Activated CD8-positive, alpha-beta memory T cell treated with anti-CD3 and anti-CD28 coated beads, Interleukin-2, amount 50 U/mL, for 48 hours (primary cell): ENCODE data around the gene PPFIA3.
A peak's percentile ranks its signal among the peaks of the same experiment; 100 is the strongest.

Experiments used
- DNase-seq: peaks from one replicate; pipeline ENCODE4 v3.0.0-alpha.2; 2020

The PPFIA3 gene

DNA sequence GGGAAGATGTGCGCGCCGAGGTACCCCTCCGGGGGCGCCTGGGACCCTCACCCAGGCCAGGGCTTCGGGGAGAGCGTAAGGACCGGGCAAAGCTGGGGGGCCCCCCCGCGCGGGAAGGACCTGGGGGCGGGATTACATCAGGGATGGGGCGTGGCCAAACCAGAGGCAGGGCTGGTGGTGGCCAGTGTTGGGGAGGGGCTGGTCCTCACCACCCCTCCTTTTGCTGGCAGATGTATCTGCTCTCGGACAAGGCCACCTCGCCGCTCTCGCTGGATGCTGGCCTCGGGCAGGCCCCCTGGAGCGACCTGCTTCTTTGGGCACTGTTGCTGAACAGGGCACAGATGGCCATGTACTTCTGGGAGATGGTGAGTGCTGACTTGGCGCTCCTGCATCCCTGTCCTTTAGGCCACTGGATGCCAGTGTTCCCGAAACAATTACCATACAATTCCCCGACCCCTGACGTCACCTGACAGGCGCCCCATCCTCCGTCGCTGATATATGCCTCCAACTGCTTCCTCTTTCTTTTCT, 63.6 kb downstream of the PPFIA3 start:
- DNase-seq = no peak

DNA sequence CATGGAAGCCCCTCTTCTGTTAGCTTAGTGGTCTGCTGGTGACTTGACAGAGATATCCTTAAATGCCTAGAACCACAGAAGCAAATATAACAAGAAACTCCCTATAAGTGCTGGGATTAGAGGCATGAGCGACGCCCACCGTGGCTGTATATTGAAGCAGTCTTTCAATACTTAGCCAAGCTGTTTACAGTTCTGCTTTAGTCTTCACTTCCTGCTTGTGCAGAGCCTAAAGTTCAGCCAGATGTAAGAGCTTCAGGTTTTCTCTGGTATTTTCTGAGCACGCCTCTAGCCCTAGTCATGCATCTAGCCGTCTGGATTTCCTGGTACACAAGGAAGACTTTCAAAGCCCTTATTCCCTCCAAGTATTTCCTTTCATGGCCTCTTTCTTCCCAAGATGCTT, 66.8 kb downstream of the PPFIA3 start:
- DNase-seq = no peak

DNA sequence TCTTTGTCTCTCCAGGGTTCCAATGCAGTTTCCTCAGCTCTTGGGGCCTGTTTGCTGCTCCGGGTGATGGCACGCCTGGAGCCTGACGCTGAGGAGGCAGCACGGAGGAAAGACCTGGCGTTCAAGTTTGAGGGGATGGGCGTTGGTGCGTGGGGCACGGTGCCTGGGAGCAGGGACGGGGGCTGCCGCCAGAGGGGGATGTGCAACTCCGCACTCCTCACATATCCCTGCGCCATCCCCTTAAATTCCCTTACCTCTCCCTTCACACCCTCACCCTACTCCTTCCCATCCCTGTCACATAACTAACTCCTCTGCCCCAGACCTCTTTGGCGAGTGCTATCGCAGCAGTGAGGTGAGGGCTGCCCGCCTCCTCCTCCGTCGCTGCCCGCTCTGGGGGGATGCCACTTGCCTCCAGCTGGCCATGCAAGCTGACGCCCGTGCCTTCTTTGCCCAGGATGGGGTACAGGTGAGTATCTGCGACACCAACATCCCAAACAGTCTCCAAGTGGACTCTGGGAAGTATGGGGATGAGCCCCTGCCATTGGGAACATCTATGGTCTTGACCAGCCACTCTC, 69.4 kb downstream of the PPFIA3 start:
- no peak for DNase-seq

DNA sequence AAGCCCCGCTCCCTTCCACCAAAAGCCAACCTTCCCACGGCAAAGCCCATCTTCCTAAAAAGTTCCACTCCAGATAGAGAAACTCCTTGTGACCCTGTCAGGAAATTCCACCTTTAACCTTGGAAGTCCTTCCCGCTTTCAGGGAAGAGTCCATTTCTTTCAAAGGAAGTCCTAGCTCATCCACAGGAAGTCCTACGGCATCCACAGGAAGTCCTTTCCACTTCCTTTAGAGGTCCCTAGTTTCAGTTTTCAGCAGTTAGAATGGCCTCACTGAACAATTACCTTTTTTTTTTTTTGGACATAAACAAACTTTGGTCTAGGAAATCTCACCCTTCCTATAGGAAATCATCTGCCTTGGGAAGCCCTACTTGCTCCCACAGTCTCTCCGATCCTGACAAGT, 69.9 kb downstream of the PPFIA3 start:
- no peak for DNase-seq

DNA sequence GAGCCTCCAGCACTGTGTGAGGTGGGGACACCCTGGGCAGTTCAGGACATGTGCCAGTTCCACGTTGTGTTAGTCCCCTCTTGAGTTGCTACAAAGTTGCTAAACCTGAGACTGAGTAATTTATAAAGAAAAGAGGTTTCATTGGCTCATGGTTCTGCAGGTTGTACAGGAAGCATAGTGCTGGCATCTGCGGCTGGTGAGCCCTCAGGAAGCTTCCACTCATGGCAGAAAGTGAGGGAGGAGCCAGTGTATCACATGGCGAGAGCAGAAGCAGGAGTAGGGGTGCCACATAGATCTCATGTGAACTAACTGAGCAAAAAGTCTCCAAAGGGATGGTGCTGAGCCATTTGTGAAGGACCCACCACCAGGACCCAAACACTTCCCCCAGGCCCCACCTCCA, 71.4 kb downstream of the PPFIA3 start:
- DNase-seq = no peak

DNA sequence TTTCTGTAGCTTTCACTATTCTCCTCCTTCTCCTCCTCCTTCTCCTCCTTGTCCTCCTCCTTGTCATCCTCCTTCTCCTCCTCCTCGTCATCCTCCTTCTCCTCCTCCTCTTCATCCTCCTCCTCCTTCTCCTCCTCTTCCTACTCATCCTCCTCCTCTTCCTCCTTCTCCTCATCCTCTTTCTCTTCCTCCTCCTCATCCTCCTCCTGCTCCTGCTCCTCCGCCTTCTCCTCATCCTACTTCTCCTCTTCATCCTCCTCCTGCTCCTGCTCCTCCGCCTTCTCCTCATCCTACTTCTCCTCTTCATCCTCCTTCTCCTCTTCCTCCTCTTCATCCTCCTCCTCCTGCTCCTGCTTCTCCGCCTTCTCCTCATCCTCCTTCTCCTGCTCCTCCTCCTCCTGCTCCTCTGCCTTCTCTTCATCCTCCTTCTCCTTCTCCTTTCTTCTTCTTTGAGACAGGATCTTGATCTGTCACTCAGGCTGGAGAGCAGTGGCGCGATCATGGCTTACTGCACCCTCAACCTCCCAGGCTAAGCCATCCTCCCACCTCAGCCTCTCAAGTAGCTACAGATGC, 74.6 kb downstream of the PPFIA3 start:
- no peak for DNase-seq

DNA sequence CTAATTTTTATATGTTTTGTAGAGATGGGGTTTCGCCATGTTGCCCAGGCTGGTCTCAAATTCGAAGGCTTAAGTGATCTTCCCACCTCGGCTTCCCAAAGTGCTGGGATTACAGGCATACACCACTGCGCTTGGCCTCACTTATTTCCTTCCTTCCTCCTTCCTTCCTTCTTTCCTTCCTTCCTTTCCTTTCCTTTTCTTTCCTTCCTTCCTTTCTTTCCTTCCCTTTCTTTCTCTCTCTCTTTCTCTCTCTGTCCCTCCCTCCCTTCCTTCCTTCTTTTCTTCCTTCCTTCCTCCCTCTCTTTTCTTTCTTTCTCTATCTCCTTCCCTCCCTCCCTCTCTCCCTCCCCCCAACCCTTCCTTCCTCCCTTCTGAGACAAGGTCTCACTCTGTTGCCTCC, 75.1 kb downstream of the PPFIA3 start:
- DNase-seq = no peak

DNA sequence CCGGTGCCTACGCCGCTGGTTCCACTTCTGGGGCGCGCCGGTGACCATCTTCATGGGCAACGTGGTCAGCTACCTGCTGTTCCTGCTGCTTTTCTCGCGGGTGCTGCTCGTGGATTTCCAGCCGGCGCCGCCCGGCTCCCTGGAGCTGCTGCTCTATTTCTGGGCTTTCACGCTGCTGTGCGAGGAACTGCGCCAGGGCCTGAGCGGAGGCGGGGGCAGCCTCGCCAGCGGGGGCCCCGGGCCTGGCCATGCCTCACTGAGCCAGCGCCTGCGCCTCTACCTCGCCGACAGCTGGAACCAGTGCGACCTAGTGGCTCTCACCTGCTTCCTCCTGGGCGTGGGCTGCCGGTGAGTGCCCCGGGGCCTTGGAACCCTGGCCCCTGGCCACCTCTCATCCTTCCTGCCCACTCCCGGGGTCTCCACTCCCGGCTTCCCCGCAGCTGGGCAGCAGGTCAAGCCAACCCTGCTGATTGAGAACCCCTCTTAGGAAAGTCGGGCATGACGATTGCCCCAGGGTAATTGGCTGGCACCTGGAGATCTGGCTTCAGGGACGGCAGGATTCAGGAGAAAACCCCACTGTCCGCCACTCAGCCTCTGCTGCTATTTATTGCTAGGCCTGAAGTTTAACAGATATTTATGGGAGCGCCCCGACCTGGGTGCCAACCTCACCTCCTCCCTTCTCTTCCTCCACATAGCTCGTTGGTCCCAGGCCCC, 77.3 kb downstream of the PPFIA3 start:
- DNase-seq = no peak

DNA sequence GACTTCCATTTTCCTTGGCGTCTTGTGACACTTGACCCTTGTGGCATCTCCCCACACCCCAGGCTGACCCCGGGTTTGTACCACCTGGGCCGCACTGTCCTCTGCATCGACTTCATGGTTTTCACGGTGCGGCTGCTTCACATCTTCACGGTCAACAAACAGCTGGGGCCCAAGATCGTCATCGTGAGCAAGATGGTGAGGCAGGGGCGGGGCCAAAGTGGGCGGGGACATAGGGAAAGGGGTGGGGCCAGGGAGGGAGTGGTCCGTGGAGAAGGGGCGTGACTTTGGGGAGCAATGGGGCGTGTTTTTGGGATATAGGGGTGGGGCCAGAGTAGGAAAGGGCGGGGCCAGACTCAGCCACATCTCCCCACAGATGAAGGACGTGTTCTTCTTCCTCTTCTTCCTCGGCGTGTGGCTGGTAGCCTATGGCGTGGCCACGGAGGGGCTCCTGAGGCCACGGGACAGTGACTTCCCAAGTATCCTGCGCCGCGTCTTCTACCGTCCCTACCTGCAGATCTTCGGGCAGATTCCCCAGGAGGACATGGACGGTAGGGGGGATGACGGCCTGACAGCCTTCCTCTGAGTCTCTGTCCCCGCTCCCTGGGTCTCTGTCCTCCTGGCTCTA, 81.0 kb downstream of the PPFIA3 start:
- DNase-seq = peak; percentile 69
